DLD1 (cell line): Measurements from ENCODE around the gene TSR3.

Experiments used
- in situ Hi-C: cut with HindIII; loops from 2 replicates; pipeline ENCODE4 v1.10.0; 2017; ENCODE audit warnings: low sequenced_read_pairs

Gene TSR3

GRCh38 chr16:1311738-1312466 is 39.8 kb downstream of the TSR3 start:
- in situ Hi-C loops = no loop called here

- in situ Hi-C loops = no loop called here
Measured at GRCh38 chr16:1311212-1311737, 40.4 kb downstream of the TSR3 start.

GRCh38 chr16:1310832-1311200 is 40.9 kb downstream of the TSR3 start:
- in situ Hi-C loops = no loop called here

- in situ Hi-C loops = no loop called here
Measured at GRCh38 chr16:1309888-1310831, 41.5 kb downstream of the TSR3 start.

- in situ Hi-C loops = no loop called here
Measured at GRCh38 chr16:1308977-1309885, 42.4 kb downstream of the TSR3 start, which contains the start of gene UBE2I. TSS of gene UBE2I (plus strand) at chr16:1309636. CDS start at chr16:1314031, 4,395 bp downstream.

- in situ Hi-C loops = no loop called here
Measured at GRCh38 chr16:1308036-1308976, 43.4 kb downstream of the TSR3 start.

GRCh38 chr16:1306334-1306733 is 45.3 kb downstream of the TSR3 start:
- in situ Hi-C loops = no loop called here

GRCh38 chr16:1305823-1306222 is 45.9 kb downstream of the TSR3 start:
- in situ Hi-C loops = no loop called here

GRCh38 chr16:1301562-1301961 is 50.1 kb downstream of the TSR3 start:
- in situ Hi-C loops = no loop called here

- in situ Hi-C loops = no loop called here
Measured at GRCh38 chr16:1300664-1301476, 50.8 kb downstream of the TSR3 start.

GRCh38 chr16:1299868-1300203 is 51.8 kb downstream of the TSR3 start:
- in situ Hi-C loops = no loop called here
